Neutrophil (primary cell): Measurements from ENCODE around the gene GRIN2A.

Source experiments
- H3K27ac ChIP-seq: fragments of 200-600 bp; sonication (generic); 2 replicates; pipeline ENCODE4 v1.5.1; 2016; ENCODE audit warnings: mild to moderate bottlenecking, moderate library complexity
- H3K27me3 ChIP-seq: fragments of 200-600 bp; sonication (generic); 2 replicates; pipeline ENCODE4 v1.6.0; 2016; ENCODE audit warnings: mild to moderate bottlenecking
- H3K36me3 ChIP-seq: fragments of 200-600 bp; sonication (generic); 2 replicates; pipeline ENCODE4 v1.5.1; 2017
- H3K4me1 ChIP-seq, 2 experiments: fragments of 200-600 bp in 1 of 2; sonication (generic) in 1 of 2; 1 replicate in 1 of 2; 2 replicates in 1 of 2; pipeline versions ENCODE4 v1.5.1 to v1.6.1; 2013 to 2016; ENCODE audit warnings: low read depth in 1 of 2, low read length in 1 of 2, mild to moderate bottlenecking in 1 of 2, moderate library complexity in 1 of 2; ENCODE audit not compliant: control insufficient read depth in 1 of 2, insufficient read depth in 1 of 2
- H3K4me3 ChIP-seq, 2 experiments: fragments of 200-600 bp in 1 of 2; sonication (generic) in 1 of 2; 1 replicate in 1 of 2; 2 replicates in 1 of 2; pipeline ENCODE4 v1.5.1; 2013 to 2016; ENCODE audit warnings: low read depth in 1 of 2, low read length in 1 of 2, mild to moderate bottlenecking in 1 of 2, moderate library complexity in 1 of 2
- H3K9me3 ChIP-seq: fragments of 200-600 bp; sonication (generic); 2 replicates; pipeline ENCODE4 v1.5.1; 2016
- TF ChIP-seq, protein P1 (sequence below): fragments of 200-600 bp; sonication (generic); IDR thresholded peaks from 2 replicates; pipeline ENCODE4 v1.5.1; 2016; ENCODE audit warnings: antibody characterized with exemption

Gene GRIN2A

DNA sequence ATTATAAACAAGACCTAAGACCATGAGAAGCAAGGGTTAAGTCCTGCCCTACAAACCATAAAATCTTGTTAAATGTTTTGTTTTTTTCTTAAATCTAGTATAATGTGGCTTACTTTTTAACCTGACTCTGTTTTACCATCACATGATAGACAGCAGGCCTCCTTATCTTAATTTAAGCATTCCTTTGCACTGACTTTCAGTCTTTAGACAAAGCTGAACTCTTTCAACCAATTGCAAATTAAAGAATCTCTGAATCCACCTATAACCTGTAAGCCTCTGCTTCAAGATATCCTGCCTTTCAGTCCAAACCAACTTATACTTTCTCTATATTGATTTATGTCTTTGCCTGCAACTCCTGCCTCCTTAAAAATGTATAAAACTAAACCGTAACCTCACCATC, 478.5 kb downstream of the GRIN2A start:
- Histone ChIP-seq H3K4me3 (no peak overlapping the region), H3K36me3 (no peaks in the 10 kb centered on the region), H3K9me3 (no peaks in the 10 kb centered on the region), H3K27ac (no peak overlapping the region), H3K4me1 (no peaks in the 10 kb centered on the region), H3K27me3 (no peaks in the 10 kb centered on the region)
- TF ChIP-seq, protein P1, sequence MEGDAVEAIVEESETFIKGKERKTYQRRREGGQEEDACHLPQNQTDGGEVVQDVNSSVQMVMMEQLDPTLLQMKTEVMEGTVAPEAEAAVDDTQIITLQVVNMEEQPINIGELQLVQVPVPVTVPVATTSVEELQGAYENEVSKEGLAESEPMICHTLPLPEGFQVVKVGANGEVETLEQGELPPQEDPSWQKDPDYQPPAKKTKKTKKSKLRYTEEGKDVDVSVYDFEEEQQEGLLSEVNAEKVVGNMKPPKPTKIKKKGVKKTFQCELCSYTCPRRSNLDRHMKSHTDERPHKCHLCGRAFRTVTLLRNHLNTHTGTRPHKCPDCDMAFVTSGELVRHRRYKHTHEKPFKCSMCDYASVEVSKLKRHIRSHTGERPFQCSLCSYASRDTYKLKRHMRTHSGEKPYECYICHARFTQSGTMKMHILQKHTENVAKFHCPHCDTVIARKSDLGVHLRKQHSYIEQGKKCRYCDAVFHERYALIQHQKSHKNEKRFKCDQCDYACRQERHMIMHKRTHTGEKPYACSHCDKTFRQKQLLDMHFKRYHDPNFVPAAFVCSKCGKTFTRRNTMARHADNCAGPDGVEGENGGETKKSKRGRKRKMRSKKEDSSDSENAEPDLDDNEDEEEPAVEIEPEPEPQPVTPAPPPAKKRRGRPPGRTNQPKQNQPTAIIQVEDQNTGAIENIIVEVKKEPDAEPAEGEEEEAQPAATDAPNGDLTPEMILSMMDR: no peak
